GM21447 (cell line): ENCODE results near the gene APOD.

Experiments used
- ATAC-seq: cut with Tn5 transposase; IDR thresholded peaks from one replicate; pipeline ENCODE4 v1.9.1; 2021; ENCODE audit not compliant: unreplicated experiment

The APOD gene

GRCh38 chr3:195587824-195588223, 4.1 kb upstream of the APOD start:
- ATAC-seq = no peak

GRCh38 chr3:195587406-195587805, 3.7 kb upstream of the APOD start:
- ATAC-seq = no peak

- ATAC-seq = no peak
Observed at GRCh38 chr3:195584543-195584870, 767 bp upstream of the APOD start.

GRCh38 chr3:195582947-195583346, 793 bp downstream of the APOD start:
- ATAC-seq = no peak

DNA sequence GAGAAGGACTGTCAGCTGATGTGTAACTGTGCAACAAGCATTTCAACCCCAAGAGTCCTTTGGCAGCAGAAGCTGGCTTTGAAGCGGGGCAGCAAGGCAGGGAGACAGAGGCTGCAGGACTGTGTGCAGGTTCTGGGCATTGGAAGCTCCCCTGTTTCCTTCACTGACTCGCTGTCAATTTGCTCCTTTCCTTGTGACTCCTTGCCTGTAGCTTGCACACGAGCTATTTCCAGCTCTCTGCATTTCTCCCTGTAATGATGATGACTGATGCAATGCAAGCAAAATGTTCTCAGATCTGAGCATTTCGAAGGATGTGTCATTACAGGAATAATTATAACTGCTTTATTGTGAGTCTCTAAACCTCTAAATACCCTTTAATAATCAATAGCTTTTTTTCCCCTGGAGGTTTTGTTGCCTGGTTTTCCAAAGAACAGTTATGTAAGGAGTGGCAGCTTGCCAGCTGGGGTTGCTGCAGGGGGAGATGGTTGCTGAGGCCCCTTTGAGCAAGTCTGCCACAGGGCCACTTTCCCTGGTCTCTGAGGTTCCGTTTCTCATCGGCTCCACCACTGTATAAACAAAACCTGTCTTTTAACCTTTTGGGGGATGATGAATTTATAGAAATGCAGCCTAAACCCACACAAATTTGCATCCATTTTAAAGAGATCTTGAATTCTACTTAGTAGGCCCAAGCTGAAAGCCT, 2.8 kb downstream of the APOD start:
- ATAC-seq = no peak

DNA sequence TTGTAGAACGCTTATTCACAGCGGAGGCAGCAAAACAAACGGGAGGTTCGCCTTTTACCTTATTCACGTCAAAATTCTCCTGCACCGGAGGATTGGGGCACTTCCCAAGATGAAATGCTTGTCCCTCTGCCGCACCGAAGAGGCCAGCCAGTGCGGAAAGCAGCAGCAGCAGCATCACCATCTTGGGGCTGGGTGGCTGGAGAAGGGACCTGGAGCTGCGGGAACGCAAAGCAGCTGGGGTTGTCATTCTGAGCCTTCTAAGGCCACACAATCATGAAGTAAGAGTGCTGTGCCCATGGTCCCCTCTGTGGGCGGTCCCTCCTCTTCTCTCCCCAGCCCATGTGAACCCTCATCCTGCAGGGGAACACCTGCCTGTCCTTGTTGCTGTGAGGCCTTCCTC, 4.5 kb downstream of the APOD start:
- no peak for ATAC-seq

DNA sequence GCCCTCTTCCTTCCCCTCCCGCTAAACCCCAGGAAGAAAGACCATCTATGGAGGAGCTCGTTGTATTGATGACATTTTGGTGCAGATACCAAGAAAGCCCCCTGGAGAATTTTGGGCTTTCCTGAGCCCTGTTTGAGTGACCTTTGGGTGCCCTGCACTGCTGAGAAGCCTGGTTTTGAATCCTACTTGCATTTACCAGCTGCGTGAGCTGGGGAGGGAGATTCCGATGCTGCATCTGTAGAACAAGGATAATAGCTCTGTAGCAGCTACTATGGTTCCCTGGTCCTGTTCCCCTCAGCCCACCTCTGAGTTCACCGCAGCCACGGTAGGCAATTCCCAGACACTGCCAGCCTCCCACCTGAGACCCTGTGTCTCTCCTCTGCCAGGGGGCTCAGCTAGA, 5.2 kb downstream of the APOD start:
- ATAC-seq = no peak

- ATAC-seq = no peak
Observed at GRCh38 chr3:195577645-195578177, 6.0 kb downstream of the APOD start.

- ATAC-seq = no peak
Observed at GRCh38 chr3:195574497-195575304, 9.0 kb downstream of the APOD start.

- ATAC-seq = no peak
Observed at GRCh38 chr3:195573611-195574496, 9.9 kb downstream of the APOD start.

GRCh38 chr3:195571361-195571760, 12.4 kb downstream of the APOD start:
- ATAC-seq = no peak

DNA sequence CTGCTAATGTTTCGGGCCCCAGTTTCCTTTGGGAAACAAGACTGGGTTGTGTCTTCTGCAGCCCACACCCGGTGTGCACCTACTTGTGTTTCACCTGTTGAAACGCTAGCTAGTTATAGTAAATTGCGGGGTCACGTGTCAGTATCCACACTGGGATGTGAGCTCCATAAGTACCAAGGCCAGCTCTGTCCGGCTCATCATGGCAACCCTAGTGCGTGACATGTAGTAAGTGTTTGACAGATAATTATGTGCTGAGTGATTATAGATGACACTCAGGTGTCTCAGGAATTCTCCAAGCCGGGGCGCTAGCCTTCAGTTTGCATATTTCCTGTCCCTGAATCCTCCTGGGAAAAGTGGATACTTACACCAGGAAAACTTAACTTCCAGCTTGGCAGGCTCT, 12.8 kb downstream of the APOD start:
- no peak for ATAC-seq

DNA sequence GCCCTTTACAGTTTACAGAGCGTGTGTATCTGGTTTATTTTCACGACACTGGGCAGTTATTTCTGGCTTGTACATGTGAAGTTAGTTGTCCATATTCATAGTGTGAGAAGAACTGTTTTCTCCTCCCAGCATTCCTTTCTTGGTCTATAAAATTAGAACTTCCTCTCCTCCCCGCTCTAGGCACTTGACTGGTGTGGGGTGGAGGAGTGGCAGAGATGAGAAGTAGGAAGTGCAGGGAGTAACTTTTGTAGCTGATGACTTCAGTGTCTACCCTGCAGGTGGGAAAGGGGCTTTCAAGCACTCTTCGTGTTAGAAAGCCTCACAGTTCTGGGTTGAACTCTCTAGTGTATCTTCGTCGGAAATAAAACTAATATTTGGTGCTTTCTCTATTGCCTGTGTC, 13.4 kb downstream of the APOD start:
- ATAC-seq = no peak

DNA sequence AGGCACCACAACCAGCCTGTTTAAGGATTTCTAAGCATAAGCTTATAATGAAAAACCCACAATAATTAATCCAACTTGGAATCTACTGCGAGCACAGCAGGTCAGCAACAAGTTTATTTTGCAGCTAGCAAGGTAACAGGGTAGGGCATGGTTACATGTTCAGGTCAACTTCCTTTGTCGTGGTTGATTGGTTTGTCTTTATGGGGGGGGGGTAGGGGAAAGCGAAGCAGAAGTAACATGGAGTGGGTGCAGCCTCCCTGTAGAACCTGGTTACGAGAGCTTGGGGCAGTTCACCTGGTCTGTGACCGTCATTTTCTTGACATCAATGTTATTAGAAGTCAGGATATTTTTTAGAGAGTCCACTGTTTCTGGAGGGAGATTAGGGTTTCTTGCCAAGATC, 15.1 kb downstream of the APOD start:
- no peak for ATAC-seq

- ATAC-seq = no peak
Observed at GRCh38 chr3:195566797-195567196, 16.9 kb downstream of the APOD start.

- no peak for ATAC-seq
Observed at GRCh38 chr3:195565716-195566115, 18.0 kb downstream of the APOD start.

GRCh38 chr3:195563317-195563716, 20.4 kb downstream of the APOD start:
- no peak for ATAC-seq

GRCh38 chr3:195559723-195560409, 23.9 kb downstream of the APOD start:
- no peak for ATAC-seq

- no peak for ATAC-seq
Observed at GRCh38 chr3:195558602-195559001, 25.1 kb downstream of the APOD start.

GRCh38 chr3:195557322-195557721, 26.4 kb downstream of the APOD start:
- ATAC-seq = no peak

DNA sequence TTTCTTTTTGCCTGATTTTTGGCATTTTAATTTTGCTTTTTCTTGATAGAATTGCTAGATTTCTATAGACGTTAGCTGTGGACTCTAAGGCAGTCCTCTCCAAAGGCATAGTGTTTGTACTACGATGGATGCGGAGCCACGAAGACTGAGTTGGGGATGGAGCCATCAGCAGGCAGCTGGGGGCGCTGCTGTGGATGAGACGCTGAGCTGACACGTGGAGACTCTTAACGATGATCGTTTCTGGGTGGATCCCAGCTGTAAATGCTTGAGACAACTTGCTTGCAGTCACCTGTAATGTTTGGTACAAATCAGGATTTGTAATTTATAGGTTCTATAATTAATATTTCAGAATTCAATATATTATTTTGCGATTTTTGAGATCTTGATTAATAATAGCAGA, 27.4 kb downstream of the APOD start:
- no peak for ATAC-seq
